22Rv1 (cell line): ENCODE measurements around the gene CARM1.

ENCODE experiments used
- H3K27ac ChIP-seq: fragments of 450-650 bp; 2 replicates; pipeline ENCODE4 v1.5.1; 2017
- CTCF ChIP-seq: fragments of 450-650 bp; IDR thresholded peaks from 2 replicates; pipeline ENCODE4 v1.5.1; 2017; ENCODE audit warnings: mild to moderate bottlenecking
- ZFX ChIP-seq: fragments of 450-650 bp; IDR thresholded peaks from 2 replicates; pipeline ENCODE4 v1.6.1; 2017; ENCODE audit warnings: antibody characterized with exemption, borderline replicate concordance

Gene CARM1

DNA sequence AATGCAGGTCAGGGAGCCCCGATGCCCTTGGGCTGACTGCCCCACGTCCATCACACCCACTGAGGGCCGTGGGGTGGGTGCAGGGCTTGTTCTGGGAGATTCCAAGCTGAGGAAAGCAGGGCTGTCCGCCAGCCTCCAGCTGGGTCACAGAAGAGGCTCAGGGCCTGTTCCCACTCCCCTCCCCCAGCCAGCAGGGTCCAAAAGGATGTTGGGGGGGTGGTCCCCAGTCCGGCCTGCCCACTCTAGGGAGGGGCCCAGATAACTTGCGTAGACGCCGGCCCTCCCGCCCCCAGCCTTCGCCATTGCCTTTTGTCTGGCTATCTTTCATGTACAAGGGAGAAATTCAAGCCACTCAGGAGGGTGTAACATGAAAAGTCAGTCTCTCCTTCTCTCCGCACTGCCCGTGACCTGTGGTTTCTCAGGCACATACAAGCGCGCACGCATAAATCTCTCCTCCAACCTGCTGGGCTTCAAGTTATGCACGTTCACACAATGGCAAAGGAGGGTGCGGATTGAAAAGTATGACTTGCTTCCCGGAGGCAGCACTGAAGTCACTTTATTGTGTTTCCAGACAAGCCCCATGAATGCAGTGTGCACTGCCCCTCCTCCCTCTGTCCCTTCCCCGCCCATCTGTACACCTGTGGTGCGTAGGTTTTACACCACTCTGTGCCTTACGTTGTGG lies 20.2 kb downstream of the CARM1 start:
- no peak overlapping the region for H3K27ac ChIP-seq

GRCh38 chr19:10892256-10892655 lies 20.9 kb downstream of the CARM1 start:
- TF ChIP-seq ZFX (no peak), CTCF (no peak)

More for the DNA sequence above, 20.2 kb downstream of the CARM1 start:
- no peak for TF ChIP-seq ZFX
- TF ChIP-seq CTCF = no peak

GRCh38 chr19:10894911-10895213 lies 23.5 kb downstream of the CARM1 start:
- no peak overlapping the region for H3K27ac ChIP-seq

More at GRCh38 chr19:10892256-10892655, 20.9 kb downstream of the CARM1 start:
- no peak overlapping the region for H3K27ac ChIP-seq

GRCh38 chr19:10895363-10895762 lies 24.0 kb downstream of the CARM1 start:
- TF ChIP-seq ZFX (no peak), CTCF (no peak)
- no peak overlapping the region; the same call in 1 of the 2 replicates for H3K27ac ChIP-seq

More at GRCh38 chr19:10894911-10895213, 23.5 kb downstream of the CARM1 start:
- TF ChIP-seq CTCF (no peak), ZFX (no peak)

DNA sequence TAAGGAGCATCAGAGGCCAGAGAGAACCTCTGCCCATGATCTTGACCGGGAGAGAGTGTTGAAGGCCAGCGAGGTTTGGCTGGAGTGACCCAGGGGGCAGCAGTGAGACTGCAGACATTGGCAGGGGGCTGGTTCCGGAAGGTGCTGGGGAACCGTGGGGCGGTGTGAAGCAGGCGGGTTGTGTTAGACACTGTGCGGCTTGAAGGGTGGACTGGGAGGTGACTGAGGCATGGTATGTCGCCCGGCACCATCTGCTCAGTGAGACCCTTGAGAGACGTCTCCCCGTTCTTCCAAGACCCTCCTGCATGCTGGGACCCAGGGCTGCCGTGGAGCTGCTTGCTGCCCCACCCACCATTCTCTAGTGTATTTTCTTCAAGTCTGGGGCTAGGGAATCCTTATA lies 24.6 kb downstream of the CARM1 start:
- H3K27ac ChIP-seq = peak overlapping the region; percentile 66

GRCh38 chr19:10896851-10897526 lies 25.6 kb downstream of the CARM1 start:
- no peak for TF ChIP-seq CTCF
- no peak for TF ChIP-seq ZFX
- H3K27ac ChIP-seq = peak overlapping the region; percentile 66

More for the DNA sequence above, 24.6 kb downstream of the CARM1 start:
- TF ChIP-seq ZFX (no peak), CTCF (peak; percentile 36)

GRCh38 chr19:10898633-10899032 lies 27.3 kb downstream of the CARM1 start:
- TF ChIP-seq CTCF (no peak), ZFX (no peak)
- H3K27ac ChIP-seq = peak overlapping the region; percentile 68
